ENCODE data around the gene EPB41L1. TPM values are rescaled to one million over a fixed set of nuclear protein-coding genes. Genes with fewer than 3 reads are reported as not detected.

Gene EPB41L1
- total and polyA plus RNA-seq, 11 donors = 7.1 to 29.8 (median 17.3) TPM

DNA sequence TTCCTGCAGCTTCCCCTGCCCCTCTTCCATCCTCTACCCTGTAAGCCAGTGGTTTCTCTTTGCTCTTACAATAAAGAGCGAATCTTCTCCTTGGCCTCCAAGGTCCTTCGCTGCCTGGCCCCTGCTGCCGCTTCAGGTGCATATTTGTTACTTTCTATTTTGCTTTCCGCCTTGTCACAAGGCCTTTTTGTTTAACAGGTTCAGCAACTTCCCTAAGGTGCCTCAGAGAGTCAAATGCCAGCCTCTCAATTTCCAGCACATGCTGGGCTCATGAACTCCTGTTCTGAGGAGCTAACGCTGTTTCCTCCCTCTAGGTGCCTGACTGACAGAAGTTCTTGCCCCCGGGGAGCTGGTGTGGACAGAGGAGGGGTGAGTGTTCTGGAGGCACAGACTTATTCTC lies 42.4 kb upstream of the EPB41L1 start:
- WGBS, 4 donors = 84 to 91% (median 88%) methylated on average over 6 of the region's 6 CpGs
- intact Hi-C loops (cut with DNase I) = no loop called here
- Histone ChIP-seq H3K4me3 (no peak overlapping the region), H3K36me3 (no peaks in the 10 kb centered on the region), H3K27ac (no peak overlapping the region), H3K4me1 (peaks cover 0 to 26% (median 0%) of the 10 kb centered on the region in 12 donors), H3K9me3 (no peaks in the 10 kb centered on the region), H3K27me3 (no peaks in the 10 kb centered on the region)
- ATAC-seq (no peak), DNase-seq (no peak)
- TF ChIP-seq, protein P1, sequence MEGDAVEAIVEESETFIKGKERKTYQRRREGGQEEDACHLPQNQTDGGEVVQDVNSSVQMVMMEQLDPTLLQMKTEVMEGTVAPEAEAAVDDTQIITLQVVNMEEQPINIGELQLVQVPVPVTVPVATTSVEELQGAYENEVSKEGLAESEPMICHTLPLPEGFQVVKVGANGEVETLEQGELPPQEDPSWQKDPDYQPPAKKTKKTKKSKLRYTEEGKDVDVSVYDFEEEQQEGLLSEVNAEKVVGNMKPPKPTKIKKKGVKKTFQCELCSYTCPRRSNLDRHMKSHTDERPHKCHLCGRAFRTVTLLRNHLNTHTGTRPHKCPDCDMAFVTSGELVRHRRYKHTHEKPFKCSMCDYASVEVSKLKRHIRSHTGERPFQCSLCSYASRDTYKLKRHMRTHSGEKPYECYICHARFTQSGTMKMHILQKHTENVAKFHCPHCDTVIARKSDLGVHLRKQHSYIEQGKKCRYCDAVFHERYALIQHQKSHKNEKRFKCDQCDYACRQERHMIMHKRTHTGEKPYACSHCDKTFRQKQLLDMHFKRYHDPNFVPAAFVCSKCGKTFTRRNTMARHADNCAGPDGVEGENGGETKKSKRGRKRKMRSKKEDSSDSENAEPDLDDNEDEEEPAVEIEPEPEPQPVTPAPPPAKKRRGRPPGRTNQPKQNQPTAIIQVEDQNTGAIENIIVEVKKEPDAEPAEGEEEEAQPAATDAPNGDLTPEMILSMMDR (IDR thresholded peaks at IDR 0.05) = no peak
- no peak for TF ChIP-seq POLR2A (IDR thresholded peaks at IDR 0.05)

DNA sequence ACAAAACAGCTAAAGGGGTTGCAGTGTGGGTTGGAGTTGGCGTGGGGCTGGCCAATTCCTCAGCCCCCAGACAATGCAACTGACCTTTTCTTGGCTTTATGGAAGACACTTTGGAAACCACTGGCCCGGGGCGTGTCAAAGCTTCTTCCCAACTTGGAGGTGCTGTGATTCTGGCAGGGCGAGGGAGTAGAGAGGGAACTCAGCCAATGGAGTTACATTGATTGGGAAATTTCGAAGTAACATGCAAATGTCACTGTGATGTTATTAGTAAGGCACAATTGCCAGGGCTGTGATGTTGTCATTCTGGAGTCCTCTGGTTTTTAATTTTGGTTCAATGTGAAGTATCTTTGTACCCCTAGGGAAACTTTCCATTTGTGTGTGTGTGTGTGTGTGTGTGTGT lies 41.5 kb upstream of the EPB41L1 start:
- no peaks in the 10 kb centered on the region for H3K36me3 ChIP-seq
- no peak overlapping the region for H3K4me3 ChIP-seq
- WGBS, 4 donors = 63 to 92% (median 86%) methylated on average over 5 of the region's 5 CpGs
- no peaks in the 10 kb centered on the region for H3K27me3 ChIP-seq
- no peak for TF ChIP-seq POLR2A (IDR thresholded peaks at IDR 0.05)
- TF ChIP-seq, protein P1 (IDR thresholded peaks at IDR 0.05) = no peak
- ATAC-seq (no peak), DNase-seq (no peak)
- no peak overlapping the region for H3K27ac ChIP-seq
- intact Hi-C loops (cut with DNase I) = no loop called here
- H3K4me1 ChIP-seq = peaks cover 0 to 35% (median 0%) of the 10 kb centered on the region in 12 donors
- no peaks in the 10 kb centered on the region for H3K9me3 ChIP-seq

DNA sequence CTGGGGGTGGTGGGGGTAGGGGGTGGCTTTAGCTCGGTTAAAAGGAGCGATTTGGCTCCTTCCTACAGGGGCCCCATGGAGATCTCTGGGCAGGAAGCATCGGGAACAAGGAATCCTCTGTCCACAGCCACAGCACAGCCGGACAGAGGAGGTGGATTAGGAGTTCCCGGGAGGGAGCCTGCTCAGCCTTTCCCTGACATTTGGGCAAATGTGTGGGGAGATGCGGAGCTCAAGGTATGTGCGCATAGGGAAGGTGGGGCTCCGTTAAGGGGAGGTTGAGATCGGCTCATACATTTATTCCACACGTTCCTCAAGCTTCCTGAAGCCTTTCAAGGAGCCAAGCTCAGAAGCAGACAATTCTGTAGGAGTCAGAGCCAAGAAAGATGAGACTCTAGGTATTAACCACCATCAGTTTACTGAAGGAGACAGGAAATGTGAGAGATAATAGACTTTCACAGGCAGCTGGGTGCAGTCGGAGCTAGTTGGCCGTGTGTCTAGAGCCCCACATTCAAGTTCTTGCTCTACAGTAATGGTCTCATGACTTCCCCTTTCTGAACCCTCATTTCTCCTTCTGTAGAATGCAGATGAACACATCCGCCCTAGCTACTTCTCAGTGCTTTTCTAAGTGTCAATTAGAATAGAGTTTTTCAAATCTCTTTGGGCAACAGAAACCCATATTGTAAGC lies 40.8 kb upstream of the EPB41L1 start:
- intact Hi-C loops (cut with DNase I) = no loop called here
- no peaks in the 10 kb centered on the region for H3K27me3 ChIP-seq
- H3K9me3 ChIP-seq = no peaks in the 10 kb centered on the region
- TF ChIP-seq, protein P1 (IDR thresholded peaks at IDR 0.05) = no peak
- no peak for TF ChIP-seq POLR2A (IDR thresholded peaks at IDR 0.05)
- no peaks in the 10 kb centered on the region for H3K36me3 ChIP-seq
- ATAC-seq (peak; percentile 7 to 52 (median 39)), DNase-seq (no peak)
- no peak overlapping the region for H3K4me3 ChIP-seq
- peak overlapping the region in 1 of 12 donors; percentile 73 for H3K27ac ChIP-seq
- 51 to 66% (median 56%) methylated on average over 13 of the region's 13 CpGs for WGBS, 4 donors
- peaks cover 0 to 35% (median 0%) of the 10 kb centered on the region in 12 donors for H3K4me1 ChIP-seq

DNA sequence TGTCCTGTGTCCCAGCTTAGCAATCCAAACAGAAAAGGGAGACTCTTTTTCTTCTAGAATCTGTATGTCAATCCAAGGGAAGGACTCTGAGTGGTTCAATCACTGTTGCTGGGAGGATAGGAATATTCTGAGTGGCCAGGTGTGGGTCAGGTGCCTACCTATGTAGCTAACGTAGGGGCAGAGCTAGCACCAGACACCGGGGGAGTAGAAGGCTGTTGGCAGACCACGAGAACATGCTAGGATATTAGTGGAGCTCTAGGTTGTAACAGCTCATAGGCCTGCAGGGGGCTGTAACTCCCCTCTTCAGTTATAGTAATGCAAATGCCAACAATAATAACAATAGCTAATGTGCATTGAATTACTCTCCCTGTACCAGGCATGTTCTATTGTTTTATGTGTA lies 39.8 kb upstream of the EPB41L1 start:
- DNase-seq (no peak), ATAC-seq (no peak)
- H3K9me3 ChIP-seq = no peaks in the 10 kb centered on the region
- no peaks in the 10 kb centered on the region for H3K27me3 ChIP-seq
- no peaks in the 10 kb centered on the region for H3K36me3 ChIP-seq
- peak overlapping the region in 1 of 12 donors; percentile 73 for H3K27ac ChIP-seq
- H3K4me3 ChIP-seq = no peak overlapping the region
- intact Hi-C loops (cut with DNase I) = no loop called here
- WGBS, 4 donors = 85 to 100% (median 88%) methylated on average over 3 of the region's 3 CpGs
- TF ChIP-seq POLR2A (IDR thresholded peaks at IDR 0.05) = no peak
- peaks cover 0 to 35% (median 0%) of the 10 kb centered on the region in 12 donors for H3K4me1 ChIP-seq

DNA sequence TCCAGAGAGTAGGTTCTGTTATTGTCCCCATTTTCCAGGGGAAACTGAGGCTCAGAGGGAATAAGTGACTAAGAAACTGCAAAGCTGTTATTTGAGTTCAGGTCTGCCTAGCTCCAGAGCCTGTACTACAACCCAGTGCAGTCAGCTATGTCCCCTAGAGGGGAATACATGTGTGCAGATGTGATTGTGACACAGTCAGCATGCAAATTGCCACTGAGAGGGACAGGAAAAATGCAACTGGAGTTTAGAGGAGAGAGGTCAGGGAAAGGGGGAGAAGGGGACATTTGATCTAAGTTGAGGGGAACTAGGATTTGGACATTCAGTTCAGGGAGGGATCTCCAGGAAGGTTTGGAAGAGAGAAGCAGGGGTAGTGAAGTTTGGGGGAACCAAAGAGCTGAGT lies 38.6 kb upstream of the EPB41L1 start:
- no peak for TF ChIP-seq POLR2A (IDR thresholded peaks at IDR 0.05)
- TF ChIP-seq, protein P1 (IDR thresholded peaks at IDR 0.05) = no peak
- Histone ChIP-seq H3K36me3 (no peaks in the 10 kb centered on the region), H3K27ac (no peak overlapping the region), H3K27me3 (no peaks in the 10 kb centered on the region), H3K9me3 (no peaks in the 10 kb centered on the region), H3K4me3 (no peak overlapping the region), H3K4me1 (peaks cover 0 to 35% (median 0%) of the 10 kb centered on the region in 12 donors)
- ATAC-seq = no peak
- intact Hi-C loops (cut with DNase I) = no loop called here
- DNase-seq = no peak

All from heart left ventricle (tissue), 16 donors.